ENCODE measurements around the gene STAT6.
"Not testable (repeated sequence)": the region's sequence is repeated elsewhere in the genome, so short reads cannot be mapped to it uniquely, and the experiment has no call there.

The STAT6 gene

DNA sequence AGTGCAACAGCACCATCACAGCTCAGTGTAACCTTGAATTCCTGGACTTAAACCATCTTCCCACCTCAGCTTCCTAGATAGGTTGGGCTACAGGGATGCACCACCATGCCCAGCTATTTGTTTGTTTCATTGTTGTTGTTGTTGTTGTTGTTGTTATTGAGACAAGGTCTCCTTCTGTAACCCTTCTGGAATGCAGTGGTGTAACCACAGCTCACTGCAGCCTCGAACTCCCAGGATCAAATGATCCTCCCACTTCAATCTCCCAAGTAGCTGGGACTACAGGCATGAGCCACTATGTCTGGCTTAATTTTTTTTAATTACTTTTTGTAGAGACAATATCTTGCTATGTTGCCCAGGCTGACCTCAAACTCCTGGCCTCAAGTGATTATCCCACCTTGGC is 31.3 kb downstream of the STAT6 start:
- no peak overlapping the region for H3K18ac ChIP-seq (ENCODE audit: low read depth in 1 of 2, low read length in 2 of 2)

GRCh38 chr12:57078519-57079404 is 32.4 kb downstream of the STAT6 start, which contains the start of gene NEMP1:
Gene NEMP1, minus strand, starts transcription at chr12:57078791. Its CDS starts 46 bp downstream, at chr12:57078745.
- Histone ChIP-seq H2BK12ac (ENCODE audit: low read length in 2 of 2) (no peak within 1 kb of the TSS), H3K4ac (ENCODE audit: low read depth in 1 of 2, low read length in 2 of 2) (peak within 1 kb of the TSS; percentile 27 to 57), H3K4me2 (ENCODE audit: low read length, poor library complexity, severe bottlenecking) (peak within 1 kb of the TSS; percentile 95), H2AFZ (ENCODE audit: low read depth, low read length) (peak within 1 kb of the TSS; percentile 67), H3K79me1 (replicated peaks; ENCODE audit: low read length, poor library complexity, severe bottlenecking) (peaks cover 3% of the 10 kb centered on the region), H2BK5ac (ENCODE audit: low read depth, low read length, poor library complexity, severe bottlenecking) (no peak within 1 kb of the TSS), H3K36me3 (ENCODE audit: control insufficient read depth in 1 of 2, insufficient read depth in 2 of 2, low read depth in 1 of 2, low read length in 2 of 2) (no peaks in the 10 kb centered on the region), H3K14ac (ENCODE audit: low read length in 2 of 2) (no peak within 1 kb of the TSS), H3K23ac (ENCODE audit: low read length in 2 of 2) (peak within 1 kb of the TSS in 1 of 2 experiments; percentile 1), H2BK120ac (ENCODE audit: low read depth, low read length) (no peak within 1 kb of the TSS), H3K9me3 (ENCODE audit: control insufficient read depth, low read length) (no peaks in the 10 kb centered on the region), H3K4me1 (ENCODE audit: control insufficient read depth, insufficient read depth, low read depth, low read length) (peaks cover 1% of the 10 kb centered on the region), H2AK5ac (ENCODE audit: low read length, severe bottlenecking) (no peak within 1 kb of the TSS), H2BK15ac (ENCODE audit: low read depth, poor library complexity, severe bottlenecking) (peak within 1 kb of the TSS; percentile 44), H3K18ac (ENCODE audit: low read depth in 1 of 2, low read length in 2 of 2) (peak within 1 kb of the TSS; percentile 28 to 55), H3K27ac (ENCODE audit: low read length, poor library complexity, severe bottlenecking) (peak within 1 kb of the TSS; percentile 87), H4K91ac (ENCODE audit: low read length) (no peak within 1 kb of the TSS), H3K4me3 (ENCODE audit: insufficient read depth in 1 of 2, low read depth in 1 of 2, low read length in 2 of 2) (peak within 1 kb of the TSS; percentile 84 to 90), H3K27me3 (ENCODE audit: control insufficient read depth in 1 of 2, insufficient read depth in 1 of 2, low read length in 2 of 2) (no peaks in the 10 kb centered on the region), H3K9ac (ENCODE audit: low read length) (peak within 1 kb of the TSS; percentile 87), H4K8ac (ENCODE audit: low read length) (no peak within 1 kb of the TSS)
- under 1% methylated on average over 33 of the region's 39 CpGs for WGBS
- peak; percentile 100 for DNase-seq

More for the DNA sequence above, 31.3 kb downstream of the STAT6 start:
- Histone ChIP-seq H3K4me1 (ENCODE audit: control insufficient read depth, insufficient read depth, low read depth, low read length) (peaks cover 1% of the 10 kb centered on the region), H3K27me3 (ENCODE audit: control insufficient read depth in 1 of 2, insufficient read depth in 1 of 2, low read length in 2 of 2) (no peaks in the 10 kb centered on the region), H4K8ac (ENCODE audit: low read length) (no peak overlapping the region), H3K4me3 (ENCODE audit: insufficient read depth in 1 of 2, low read depth in 1 of 2, low read length in 2 of 2) (peak overlapping the region in 1 of 2 experiments; percentile 68), H2AFZ (ENCODE audit: low read depth, low read length) (no peak overlapping the region), H3K79me1 (replicated peaks; ENCODE audit: low read length, poor library complexity, severe bottlenecking) (peaks cover 2% of the 10 kb centered on the region), H2BK12ac (ENCODE audit: low read length in 2 of 2) (peak overlapping the region in 1 of 2 experiments; percentile 2), H3K36me3 (ENCODE audit: control insufficient read depth in 1 of 2, insufficient read depth in 2 of 2, low read depth in 1 of 2, low read length in 2 of 2) (no peaks in the 10 kb centered on the region), H3K23ac (ENCODE audit: low read length in 2 of 2) (no peak overlapping the region), H3K14ac (ENCODE audit: low read length in 2 of 2) (no peak overlapping the region), H4K91ac (ENCODE audit: low read length) (no peak overlapping the region), H3K27ac (ENCODE audit: low read length, poor library complexity, severe bottlenecking) (no peak overlapping the region), H2AK5ac (ENCODE audit: low read length, severe bottlenecking) (no peak overlapping the region), H3K9me3 (ENCODE audit: control insufficient read depth, low read length) (no peaks in the 10 kb centered on the region), H3K9ac (ENCODE audit: low read length) (peak overlapping the region; percentile 87), H3K4ac (ENCODE audit: low read depth in 1 of 2, low read length in 2 of 2) (no peak overlapping the region), H2BK120ac (ENCODE audit: low read depth, low read length) (no peak overlapping the region), H3K4me2 (ENCODE audit: low read length, poor library complexity, severe bottlenecking) (no peak overlapping the region), H2BK5ac (ENCODE audit: low read depth, low read length, poor library complexity, severe bottlenecking) (no peak overlapping the region), H2BK15ac (ENCODE audit: low read depth, poor library complexity, severe bottlenecking) (no peak overlapping the region)
- peak; percentile 43 for DNase-seq
- 50% methylated on average over 1 of the region's 1 CpG for WGBS

- not testable (repeated sequence) for H3K4me3 ChIP-seq (ENCODE audit: insufficient read depth in 1 of 2, low read depth in 1 of 2, low read length in 2 of 2); H2BK15ac ChIP-seq (ENCODE audit: low read depth, poor library complexity, severe bottlenecking); H3K18ac ChIP-seq (ENCODE audit: low read depth in 1 of 2, low read length in 2 of 2); DNase-seq; H3K4me1 ChIP-seq (ENCODE audit: control insufficient read depth, insufficient read depth, low read depth, low read length); H3K4ac ChIP-seq (ENCODE audit: low read depth in 1 of 2, low read length in 2 of 2); H3K14ac ChIP-seq (ENCODE audit: low read length in 2 of 2); H3K79me1 ChIP-seq (replicated peaks; ENCODE audit: low read length, poor library complexity, severe bottlenecking); H2BK12ac ChIP-seq (ENCODE audit: low read length in 2 of 2); H4K91ac ChIP-seq (ENCODE audit: low read length); H3K4me2 ChIP-seq (ENCODE audit: low read length, poor library complexity, severe bottlenecking); H3K23ac ChIP-seq (ENCODE audit: low read length in 2 of 2); H3K27ac ChIP-seq (ENCODE audit: low read length, poor library complexity, severe bottlenecking); H2BK120ac ChIP-seq (ENCODE audit: low read depth, low read length); H3K27me3 ChIP-seq (ENCODE audit: control insufficient read depth in 1 of 2, insufficient read depth in 1 of 2, low read length in 2 of 2); H3K9me3 ChIP-seq (ENCODE audit: control insufficient read depth, low read length); H2AK5ac ChIP-seq (ENCODE audit: low read length, severe bottlenecking); H2BK5ac ChIP-seq (ENCODE audit: low read depth, low read length, poor library complexity, severe bottlenecking); H2AFZ ChIP-seq (ENCODE audit: low read depth, low read length); H4K8ac ChIP-seq (ENCODE audit: low read length)
- H3K36me3 ChIP-seq (ENCODE audit: control insufficient read depth in 1 of 2, insufficient read depth in 2 of 2, low read depth in 1 of 2, low read length in 2 of 2) = peaks cover 0 to 26% of the 10 kb centered on the region in 2 experiments
- peak overlapping the region; percentile 61 for H3K9ac ChIP-seq (ENCODE audit: low read length)
- WGBS = 96% methylated on average over 1 of the region's 6 CpGs
These were observed 37.4 kb downstream of the STAT6 start for GRCh38 chr12:57073566-57074450.

- Histone ChIP-seq H3K9me3 (ENCODE audit: control insufficient read depth, low read length) (no peaks in the 10 kb centered on the region), H2BK120ac (ENCODE audit: low read depth, low read length) (no peak overlapping the region), H2BK5ac (ENCODE audit: low read depth, low read length, poor library complexity, severe bottlenecking) (no peak overlapping the region), H3K4me1 (ENCODE audit: control insufficient read depth, insufficient read depth, low read depth, low read length) (peaks cover 1% of the 10 kb centered on the region), H2BK12ac (ENCODE audit: low read length in 2 of 2) (no peak overlapping the region), H3K23ac (ENCODE audit: low read length in 2 of 2) (no peak overlapping the region), H3K18ac (ENCODE audit: low read depth in 1 of 2, low read length in 2 of 2) (no peak overlapping the region), H2AFZ (ENCODE audit: low read depth, low read length) (no peak overlapping the region), H2AK5ac (ENCODE audit: low read length, severe bottlenecking) (no peak overlapping the region), H4K8ac (ENCODE audit: low read length) (no peak overlapping the region), H3K4ac (ENCODE audit: low read depth in 1 of 2, low read length in 2 of 2) (no peak overlapping the region), H3K36me3 (ENCODE audit: control insufficient read depth in 1 of 2, insufficient read depth in 2 of 2, low read depth in 1 of 2, low read length in 2 of 2) (peaks cover 0 to 35% of the 10 kb centered on the region in 2 experiments), H3K4me2 (ENCODE audit: low read length, poor library complexity, severe bottlenecking) (no peak overlapping the region), H3K27ac (ENCODE audit: low read length, poor library complexity, severe bottlenecking) (no peak overlapping the region), H3K4me3 (ENCODE audit: insufficient read depth in 1 of 2, low read depth in 1 of 2, low read length in 2 of 2) (peak overlapping the region in 1 of 2 experiments; percentile 7), H3K9ac (ENCODE audit: low read length) (peak overlapping the region; percentile 61), H3K27me3 (ENCODE audit: control insufficient read depth in 1 of 2, insufficient read depth in 1 of 2, low read length in 2 of 2) (no peaks in the 10 kb centered on the region), H2BK15ac (ENCODE audit: low read depth, poor library complexity, severe bottlenecking) (no peak overlapping the region), H3K79me1 (replicated peaks; ENCODE audit: low read length, poor library complexity, severe bottlenecking) (peaks cover 6% of the 10 kb centered on the region), H3K14ac (ENCODE audit: low read length in 2 of 2) (no peak overlapping the region), H4K91ac (ENCODE audit: low read length) (no peak overlapping the region)
- WGBS = 92% methylated on average over 2 of the region's 2 CpGs
- DNase-seq = no peak
These were observed 38.5 kb downstream of the STAT6 start for GRCh38 chr12:57072661-57073060.

Measured in mesenchymal stem cell (in vitro differentiated cells and primary cell).